Cerebellar cortex (tissue), 1 donor: ENCODE results near the gene EFCC1.
"Not testable (repeated sequence)": the region's sequence is repeated elsewhere in the genome, so short reads cannot be mapped to it uniquely, and the experiment has no call there.

Experiments
- DNase-seq: peaks from one replicate; pipeline ENCODE4 v3.0.0-alpha.2; 2015; ENCODE audit warnings: low spot score

Gene EFCC1

DNA sequence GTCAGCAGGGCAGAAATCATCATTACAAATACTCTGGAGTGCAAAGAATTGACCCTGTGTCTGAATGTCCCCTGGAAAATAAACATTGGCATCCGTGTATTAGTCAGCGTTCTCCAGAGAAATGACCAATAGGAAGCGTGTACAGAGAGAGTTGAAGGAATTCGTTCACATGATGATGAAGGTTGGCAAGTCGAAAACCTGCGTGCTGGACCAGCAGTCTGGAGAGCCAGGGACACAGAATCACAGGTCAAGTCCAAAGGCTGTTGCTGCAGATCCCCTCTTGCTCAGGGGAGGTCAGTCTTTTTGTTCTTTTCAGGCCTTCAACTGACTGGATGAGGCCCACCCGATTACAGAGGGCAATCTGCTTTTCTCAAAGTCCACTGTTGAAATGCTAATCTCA, 76.1 kb downstream of the EFCC1 start:
- no peak for DNase-seq

DNA sequence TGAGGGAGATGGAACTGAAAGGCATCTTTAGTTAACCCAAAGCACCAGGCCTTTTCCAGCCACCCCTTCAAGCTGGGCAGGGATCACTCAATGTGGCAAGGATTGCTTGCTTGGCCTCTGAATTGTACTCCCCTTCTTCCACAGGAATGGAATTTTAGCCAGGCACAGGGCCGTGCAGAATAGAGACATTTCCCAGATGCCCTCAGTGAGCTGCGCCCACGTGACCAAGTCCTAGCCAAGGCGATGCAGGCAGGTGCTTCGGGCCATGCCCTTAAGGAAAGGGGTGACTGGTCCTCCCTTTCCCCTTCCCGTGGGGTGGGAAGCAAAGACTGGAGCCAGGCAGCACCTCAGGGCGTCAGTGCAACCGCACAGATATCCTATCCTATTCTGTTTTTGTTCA, 77.4 kb downstream of the EFCC1 start:
- no peak for DNase-seq

DNA sequence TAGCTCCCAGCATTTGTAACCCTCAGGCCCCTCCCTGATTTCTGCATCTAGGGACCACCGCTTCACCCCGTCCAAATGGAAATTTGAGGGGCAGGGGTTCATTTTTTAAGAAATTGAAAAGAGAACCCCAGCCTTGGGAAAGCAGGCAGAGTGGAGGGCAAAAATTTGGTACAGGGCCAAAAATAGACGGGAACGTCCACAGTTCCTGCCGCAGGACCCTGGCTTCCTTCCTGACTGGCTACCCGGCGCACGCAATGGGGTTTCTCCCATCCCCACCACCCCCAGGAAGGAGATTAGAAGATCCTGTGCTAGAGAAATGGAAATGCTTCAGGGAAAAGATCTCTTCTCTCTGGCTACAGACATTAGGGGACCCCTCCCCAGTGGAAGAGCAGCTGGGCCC, 80.4 kb downstream of the EFCC1 start:
- no peak for DNase-seq

DNA sequence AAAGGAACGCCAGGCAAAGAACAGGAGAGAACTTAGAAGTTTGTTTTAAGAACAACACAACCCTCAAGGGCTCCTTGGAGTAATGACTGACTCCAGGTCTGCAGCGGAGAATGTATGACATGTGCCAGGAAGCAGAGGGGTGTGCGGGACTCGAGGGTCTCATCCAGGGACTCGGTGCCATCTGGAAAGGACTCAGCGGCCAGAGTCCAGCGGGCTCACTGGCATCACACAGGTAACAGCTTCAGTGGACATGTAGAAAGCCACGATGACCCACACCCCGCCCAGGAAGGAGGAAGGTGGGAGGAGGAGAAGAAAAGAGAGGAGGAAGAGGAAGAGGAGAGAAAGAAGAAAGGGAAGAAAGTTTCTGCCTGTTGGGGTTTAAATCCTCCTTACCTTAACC, 80.9 kb downstream of the EFCC1 start:
- no peak for DNase-seq

DNA sequence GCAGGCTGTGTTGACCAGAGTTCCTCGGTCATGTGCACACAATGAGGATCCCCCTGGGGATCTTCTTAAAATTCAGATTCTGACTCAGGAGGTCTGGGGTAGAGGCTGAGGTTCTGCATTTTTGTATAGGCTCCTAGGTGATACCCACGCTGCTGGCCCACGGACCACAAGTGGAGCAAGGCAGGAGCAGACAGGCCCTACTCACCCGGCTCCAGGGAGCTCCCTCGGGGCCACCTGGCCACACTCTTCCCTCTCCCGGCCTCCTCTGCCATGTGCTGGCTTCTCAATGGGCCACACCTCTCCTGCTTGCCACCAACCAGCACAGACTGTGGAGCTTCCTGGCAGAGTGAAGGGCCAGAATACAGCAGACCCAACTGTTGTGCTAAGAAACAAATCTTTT, 83.4 kb downstream of the EFCC1 start:
- no peak for DNase-seq

DNA sequence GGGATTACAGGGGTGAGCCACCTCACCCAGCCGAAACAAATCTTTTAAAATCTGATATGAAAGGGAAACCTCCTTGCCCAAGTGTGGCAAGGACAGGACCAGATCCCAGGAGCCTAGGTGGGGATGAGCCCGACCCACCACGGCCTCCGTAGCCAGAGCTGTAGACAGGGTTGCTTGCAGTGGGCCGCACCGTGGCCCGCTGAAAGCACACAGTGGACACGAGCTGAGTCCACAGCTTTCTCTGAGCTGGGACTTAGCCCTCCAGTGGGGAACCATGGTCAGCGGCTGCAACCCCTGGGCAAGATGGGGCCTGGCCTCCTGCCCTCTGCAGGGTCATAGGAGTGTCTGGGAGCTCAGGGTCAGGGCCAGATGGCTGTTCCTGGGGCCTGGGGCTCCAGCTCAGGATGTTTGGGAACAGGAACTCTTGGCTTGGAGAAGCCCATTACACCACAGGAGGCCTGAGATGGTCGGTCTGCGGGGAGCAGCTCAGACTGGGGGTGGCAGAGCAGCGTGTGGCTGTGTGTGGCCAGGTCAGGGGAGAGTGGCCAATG, 84.1 kb downstream of the EFCC1 start:
- DNase-seq, result no peak

DNA sequence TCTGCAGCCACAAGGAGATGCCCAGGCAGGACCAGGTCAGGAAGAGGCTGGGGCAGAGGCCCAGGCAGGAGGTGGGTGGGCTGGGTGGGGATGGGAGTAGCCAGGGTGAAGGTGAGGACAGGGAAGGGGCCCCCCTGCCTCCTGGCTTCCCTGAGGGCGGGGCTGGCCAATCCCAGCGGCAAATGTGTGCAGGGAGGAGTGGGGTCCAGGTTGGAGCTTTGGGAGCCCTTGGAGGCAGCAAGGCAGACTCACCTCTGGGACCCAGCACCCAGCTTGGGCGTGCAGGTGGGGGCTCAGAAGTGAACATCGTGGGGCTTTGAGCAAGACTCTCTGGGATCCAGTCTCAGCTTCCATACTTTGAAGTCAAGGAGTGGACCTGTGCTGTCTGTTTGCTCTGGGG, 84.7 kb downstream of the EFCC1 start:
- no peak for DNase-seq

DNA sequence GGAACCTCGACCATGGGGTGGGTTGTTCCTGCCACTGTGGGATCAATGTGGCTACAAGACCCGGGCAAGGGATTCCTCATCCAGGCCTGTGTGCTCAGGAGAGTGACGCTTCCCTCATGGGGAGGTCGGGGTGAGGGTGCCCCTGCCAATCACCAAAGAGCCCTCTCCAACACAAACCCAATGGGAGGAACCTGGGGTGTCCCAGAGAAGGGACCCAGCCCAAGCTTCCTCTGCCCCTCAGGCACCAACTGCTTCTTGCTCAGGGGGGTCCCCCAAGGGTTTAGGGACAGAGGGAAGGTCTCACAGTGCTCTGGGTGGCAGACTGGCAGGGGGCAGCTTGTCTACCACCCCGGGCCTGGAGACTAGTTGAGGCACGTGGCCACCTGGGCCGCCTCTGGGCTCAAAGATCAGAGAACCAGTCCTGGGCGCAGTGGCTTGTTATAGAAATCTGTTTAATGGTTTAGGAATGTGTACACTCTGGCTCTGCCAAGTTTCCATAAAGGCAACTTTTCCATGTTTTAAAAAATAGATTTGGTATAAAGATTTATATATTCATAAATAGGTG, 86.1 kb downstream of the EFCC1 start:
- no peak for DNase-seq

DNA sequence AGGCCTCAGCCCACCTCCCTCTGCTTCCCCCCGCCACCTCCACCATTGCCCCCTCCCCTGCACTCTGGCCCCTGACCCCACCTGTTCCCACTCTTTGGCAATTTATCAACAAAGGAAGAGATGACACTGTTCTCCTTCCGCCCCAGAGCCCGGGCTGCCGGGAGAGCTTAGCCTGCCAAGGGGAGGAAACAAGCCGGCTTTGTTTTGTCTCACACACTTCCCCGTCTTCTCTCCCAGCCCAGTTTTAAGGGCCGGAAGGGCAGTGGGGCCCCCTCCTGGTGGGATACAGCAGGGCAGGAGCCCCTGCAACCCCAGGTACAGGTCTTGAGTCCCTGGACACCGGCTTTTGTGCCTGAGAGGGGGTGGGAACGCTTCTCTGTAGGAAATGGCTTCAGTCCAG, 86.8 kb downstream of the EFCC1 start:
- not testable (repeated sequence) for DNase-seq

DNA sequence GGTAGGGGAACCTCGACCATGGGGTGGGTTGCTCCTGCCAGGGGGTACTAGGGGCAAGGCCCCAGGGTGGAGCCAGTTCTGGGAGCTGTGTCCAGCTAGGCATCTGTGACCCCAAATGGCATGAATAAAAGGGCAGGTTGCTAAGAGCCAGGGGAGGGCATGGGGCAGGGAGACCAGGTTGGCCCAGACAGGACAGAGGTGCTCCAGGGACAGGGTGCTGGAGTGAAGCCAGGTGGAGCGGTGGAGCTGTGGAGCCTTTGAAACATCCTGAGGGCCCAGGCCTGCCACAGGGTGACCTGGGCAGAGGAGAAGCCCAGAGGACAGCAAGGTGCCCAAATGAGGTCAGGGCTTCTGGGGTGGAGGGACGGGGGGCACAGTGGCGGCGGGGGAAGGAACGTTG, 87.2 kb downstream of the EFCC1 start:
- not testable (repeated sequence) for DNase-seq
